ENCODE measurements around the gene GLIS2. TPM values are rescaled to one million over a fixed set of nuclear protein-coding genes. Genes with fewer than 3 reads are reported as not detected.

The GLIS2 gene
- total RNA-seq, result 1 to 10 TPM; 1.3 to 1.7 TPM

DNA sequence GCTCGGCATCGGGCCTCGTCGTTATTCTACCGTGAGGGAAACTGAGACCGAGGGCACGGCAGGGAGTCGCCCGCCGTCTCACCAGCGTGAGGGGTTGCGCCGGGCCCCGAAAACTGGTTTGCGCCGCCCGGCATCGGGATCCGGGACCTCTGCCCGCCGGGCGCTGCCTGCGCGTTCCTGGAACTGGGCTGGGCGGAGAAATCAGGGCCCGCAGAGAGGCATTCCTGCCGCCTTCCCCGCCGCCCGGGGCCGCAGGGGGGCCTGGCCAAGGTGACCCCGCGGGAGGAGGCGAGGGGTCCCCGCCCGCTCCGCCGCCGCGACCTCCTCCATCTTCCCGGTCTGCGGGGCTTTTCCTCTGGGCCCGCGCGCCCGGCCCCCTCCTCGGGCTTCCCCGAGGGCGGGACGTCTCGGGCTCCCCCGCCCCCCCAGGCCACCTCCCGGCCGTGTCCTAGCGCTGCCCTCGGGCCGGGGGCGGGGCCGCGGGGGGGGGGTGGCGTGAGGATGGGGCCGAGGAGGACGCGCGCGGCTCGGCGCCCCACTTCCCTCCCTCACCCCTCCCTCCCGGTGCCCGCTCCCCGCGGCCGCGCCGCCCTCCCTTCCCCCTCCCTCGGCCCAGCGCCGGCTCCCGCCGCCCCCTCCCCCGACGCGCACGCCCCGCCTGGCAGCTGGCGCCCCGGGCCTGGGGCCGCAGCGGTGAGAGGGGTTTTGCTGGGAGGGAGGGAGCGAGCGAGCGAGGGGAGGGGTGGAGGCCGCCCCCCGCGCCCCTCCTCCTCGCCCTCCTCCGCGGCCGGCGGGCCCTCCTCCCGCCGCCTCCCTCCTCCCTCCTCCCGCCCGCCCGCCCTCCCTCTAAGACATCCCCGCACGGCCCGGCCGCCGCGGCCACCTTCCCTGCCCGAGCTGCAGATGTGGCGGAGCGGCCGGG lies at the start of gene GLIS2:
Gene GLIS2 (plus strand): TSS at position 882 of the 922 bp plus-strand sequence. CDS start 16,214 bp downstream, outside the sequence.
- peaks cover 24% of the 10 kb centered on the region for H3K4me1 Mint-ChIP-seq (ENCODE audit: low read depth)
- H3K27me3 Mint-ChIP-seq (ENCODE audit: low read depth), result peaks cover 19% of the 10 kb centered on the region
- peak within 1 kb of the TSS; percentile 70 for H3K27ac Mint-ChIP-seq
- peak; percentile 26 to 42 for DNase-seq
- no peaks in the 10 kb centered on the region for H3K9me3 Mint-ChIP-seq
- ATAC-seq (replicated peaks in 1 of 2), result peak; percentile 43 to 67
- H3K4me3 Mint-ChIP-seq, result peak within 1 kb of the TSS; percentile 94 to 95
- H3K36me3 Mint-ChIP-seq (ENCODE audit: insufficient read depth in 2 of 2), result peaks cover 0 to 4% of the 10 kb centered on the region in 2 donors

DNA sequence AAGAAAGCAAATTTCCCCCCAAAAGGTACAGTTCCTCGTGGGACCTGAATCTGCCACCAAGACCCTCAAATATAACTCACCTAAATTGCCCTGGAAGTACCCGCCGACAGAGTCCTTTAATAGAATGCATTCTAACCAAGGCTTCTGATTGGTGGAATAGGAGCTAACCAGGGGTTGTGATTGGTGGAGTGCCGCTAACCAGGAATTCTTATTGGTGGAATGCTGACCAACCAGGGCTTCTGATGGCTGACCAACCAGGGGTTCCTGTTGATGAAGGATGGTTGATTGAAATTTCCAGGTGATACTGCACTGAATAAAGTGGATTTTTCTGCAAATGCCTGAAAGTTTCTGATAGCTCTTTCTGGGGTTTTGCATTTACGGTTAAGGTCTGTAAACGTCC lies 49.5 kb upstream of the GLIS2 start:
- DNase-seq (no peak), ATAC-seq (replicated peaks in 1 of 2) (no peak)
- Mint-ChIP-seq H3K9me3 (no peaks in the 10 kb centered on the region), H3K36me3 (ENCODE audit: insufficient read depth in 2 of 2) (peaks cover 2 to 7% of the 10 kb centered on the region in 2 donors), H3K27ac (peak overlapping the region; percentile 38), H3K27me3 (ENCODE audit: low read depth) (no peaks in the 10 kb centered on the region), H3K4me3 (no peak overlapping the region), H3K4me1 (ENCODE audit: low read depth) (peaks cover 34% of the 10 kb centered on the region)

DNA sequence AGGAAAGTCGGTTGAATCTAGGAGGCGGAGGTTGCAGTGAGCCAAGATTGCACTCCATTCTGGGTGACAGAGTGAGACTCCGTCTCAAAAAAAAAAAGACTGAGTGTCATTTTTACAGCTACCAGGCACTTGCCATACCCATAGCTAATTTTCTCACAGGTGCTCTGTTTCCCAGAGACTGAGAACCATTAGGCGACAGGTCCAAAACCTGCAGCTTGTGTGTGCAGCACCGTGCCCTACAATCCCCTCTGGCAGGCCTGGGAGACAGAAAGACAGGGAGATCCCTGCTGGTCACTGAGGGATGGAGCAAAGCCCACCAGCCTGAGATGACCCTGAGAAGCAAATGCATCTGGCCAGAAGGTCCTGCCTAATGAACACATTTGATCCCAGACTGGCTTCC lies 45.8 kb upstream of the GLIS2 start:
- H3K36me3 Mint-ChIP-seq (ENCODE audit: insufficient read depth in 2 of 2), result peaks cover 0 to 3% of the 10 kb centered on the region in 2 donors
- peaks cover 29% of the 10 kb centered on the region for H3K4me1 Mint-ChIP-seq (ENCODE audit: low read depth)
- H3K27me3 Mint-ChIP-seq (ENCODE audit: low read depth), result no peaks in the 10 kb centered on the region
- peak overlapping the region; percentile 89 to 93 for H3K4me3 Mint-ChIP-seq
- H3K27ac Mint-ChIP-seq, result no peak overlapping the region
- DNase-seq (no peak), ATAC-seq (replicated peaks in 1 of 2) (no peak)
- no peaks in the 10 kb centered on the region for H3K9me3 Mint-ChIP-seq

DNA sequence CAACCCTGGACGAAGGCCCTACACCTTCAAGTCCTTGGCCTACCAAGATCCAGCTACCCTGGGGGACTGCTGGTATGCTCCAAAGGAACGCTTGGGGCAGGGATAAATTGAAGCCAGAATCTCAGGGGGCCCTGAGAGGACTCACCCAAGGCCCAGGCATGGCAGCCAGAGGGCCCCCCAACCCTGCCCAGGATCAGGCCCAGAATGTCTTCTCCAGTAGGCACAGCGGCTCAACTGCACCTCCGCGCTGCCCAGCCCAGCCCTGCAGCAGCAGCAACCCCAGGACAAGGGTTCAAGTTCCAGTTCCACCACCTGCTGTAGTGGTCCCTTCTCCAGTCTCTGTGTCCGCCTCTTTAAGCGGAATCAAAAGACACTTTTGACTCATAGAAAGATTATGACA lies 45.3 kb upstream of the GLIS2 start:
- ATAC-seq (replicated peaks in 1 of 2) (no peak), DNase-seq (no peak)
- Mint-ChIP-seq H3K27ac (peak overlapping the region; percentile 65), H3K27me3 (ENCODE audit: low read depth) (no peaks in the 10 kb centered on the region), H3K9me3 (no peaks in the 10 kb centered on the region), H3K4me3 (peak overlapping the region; percentile 89 to 93), H3K36me3 (ENCODE audit: insufficient read depth in 2 of 2) (peaks cover 0 to 3% of the 10 kb centered on the region in 2 donors), H3K4me1 (ENCODE audit: low read depth) (peaks cover 29% of the 10 kb centered on the region)

DNA sequence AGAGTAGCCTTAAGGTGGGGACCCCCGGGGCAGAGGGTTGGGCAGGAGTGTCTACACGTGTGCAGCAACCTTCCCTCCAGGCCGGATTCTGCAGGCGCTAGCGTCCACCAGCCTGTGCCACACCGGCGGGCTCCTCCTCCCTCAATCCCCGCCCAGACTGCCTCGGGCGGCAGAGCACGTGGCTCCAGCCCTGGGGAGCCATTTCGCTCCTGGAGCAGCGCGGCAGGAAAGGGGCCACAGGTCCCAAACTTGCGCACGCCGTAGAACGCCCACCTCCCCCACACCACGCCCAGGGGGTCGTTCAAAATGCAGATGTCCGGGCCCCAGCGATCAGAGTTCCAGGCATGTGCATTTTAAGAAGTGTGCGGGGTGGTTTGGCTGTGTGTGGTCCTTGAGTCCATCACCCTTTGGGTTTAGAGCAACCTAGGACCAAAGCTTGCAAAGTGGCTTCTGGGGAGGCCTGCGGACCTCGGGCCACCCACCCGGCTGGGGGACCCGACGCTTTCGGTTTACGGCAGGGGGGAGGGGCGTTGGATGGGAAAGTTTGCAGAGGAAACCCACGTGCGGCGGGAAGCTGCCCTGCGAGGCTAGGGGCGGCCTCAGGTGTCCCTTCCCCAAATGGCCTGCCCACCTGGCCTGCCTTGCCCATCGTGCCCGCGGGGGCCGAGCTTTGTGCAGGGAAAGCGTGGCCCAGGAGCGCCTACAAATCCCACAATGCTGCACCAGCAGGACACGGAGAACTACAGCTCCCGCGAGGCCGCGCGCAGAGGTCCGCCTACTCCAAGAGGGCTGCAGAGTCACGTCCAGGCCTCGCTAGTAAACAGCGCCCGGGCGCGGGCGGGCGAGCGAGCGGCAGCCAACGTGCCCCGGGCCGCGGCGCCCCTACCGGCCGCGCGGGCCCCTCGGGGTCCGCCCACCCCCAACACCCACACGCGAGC lies 44.4 kb upstream of the GLIS2 start:
- Mint-ChIP-seq H3K9me3 (no peaks in the 10 kb centered on the region), H3K4me3 (peak overlapping the region; percentile 89 to 93), H3K36me3 (ENCODE audit: insufficient read depth in 2 of 2) (peaks cover 0 to 3% of the 10 kb centered on the region in 2 donors), H3K27me3 (ENCODE audit: low read depth) (no peaks in the 10 kb centered on the region), H3K4me1 (ENCODE audit: low read depth) (peaks cover 23% of the 10 kb centered on the region), H3K27ac (peak overlapping the region; percentile 81)
- ATAC-seq (replicated peaks in 1 of 2), result peak; percentile 84 to 85
- peak; percentile 90 to 94 for DNase-seq

DNA sequence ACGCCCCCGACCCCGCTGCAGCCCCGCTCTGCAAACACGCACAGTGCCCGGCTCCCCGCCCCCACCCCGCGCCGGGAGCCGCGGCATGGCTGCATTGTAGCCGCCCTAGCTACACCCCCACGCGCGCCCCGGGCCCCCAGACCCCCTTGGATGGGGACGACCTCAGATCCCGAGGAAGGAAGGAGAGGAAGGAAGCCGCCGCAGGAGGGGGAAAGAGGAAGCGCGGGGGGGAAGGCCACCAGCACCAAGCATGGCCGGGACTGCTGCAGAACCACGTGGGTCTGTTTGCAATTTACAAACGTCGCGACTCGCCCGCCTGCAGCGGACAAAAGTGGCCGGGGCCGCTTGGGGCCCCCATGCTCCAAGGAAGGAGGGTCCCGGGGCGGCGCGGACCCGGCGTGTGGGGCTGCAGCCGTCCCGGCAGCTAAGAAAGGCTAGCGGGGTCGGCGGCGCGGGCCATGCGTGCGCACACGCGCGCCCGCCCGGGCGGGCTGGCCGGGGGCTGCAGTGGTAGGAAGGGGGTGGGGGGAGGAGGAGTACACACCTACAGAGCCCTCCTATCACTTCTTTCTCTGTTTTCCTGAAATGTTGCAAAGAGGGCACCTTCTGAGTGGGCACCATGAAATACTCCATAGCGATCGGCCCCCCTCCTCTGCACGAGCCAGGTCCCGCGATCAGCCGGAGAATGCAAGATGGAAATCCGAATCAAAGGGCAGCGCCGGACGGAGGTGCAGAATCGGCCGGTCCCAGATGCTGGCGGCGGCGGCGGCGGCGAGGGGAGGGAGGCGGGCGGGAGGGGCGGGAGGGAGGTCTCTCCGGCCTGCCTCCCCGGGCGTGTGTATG lies 43.5 kb upstream of the GLIS2 start:
- Mint-ChIP-seq H3K4me1 (ENCODE audit: low read depth) (peaks cover 22% of the 10 kb centered on the region), H3K9me3 (no peaks in the 10 kb centered on the region), H3K36me3 (ENCODE audit: insufficient read depth in 2 of 2) (peaks cover 0 to 3% of the 10 kb centered on the region in 2 donors), H3K27ac (peak overlapping the region; percentile 85), H3K27me3 (ENCODE audit: low read depth) (no peaks in the 10 kb centered on the region), H3K4me3 (peak overlapping the region; percentile 92 to 93)
- peak; percentile 13 to 28 for ATAC-seq (replicated peaks in 1 of 2)
- DNase-seq, result peak in 1 of 2 donors; percentile 54

DNA sequence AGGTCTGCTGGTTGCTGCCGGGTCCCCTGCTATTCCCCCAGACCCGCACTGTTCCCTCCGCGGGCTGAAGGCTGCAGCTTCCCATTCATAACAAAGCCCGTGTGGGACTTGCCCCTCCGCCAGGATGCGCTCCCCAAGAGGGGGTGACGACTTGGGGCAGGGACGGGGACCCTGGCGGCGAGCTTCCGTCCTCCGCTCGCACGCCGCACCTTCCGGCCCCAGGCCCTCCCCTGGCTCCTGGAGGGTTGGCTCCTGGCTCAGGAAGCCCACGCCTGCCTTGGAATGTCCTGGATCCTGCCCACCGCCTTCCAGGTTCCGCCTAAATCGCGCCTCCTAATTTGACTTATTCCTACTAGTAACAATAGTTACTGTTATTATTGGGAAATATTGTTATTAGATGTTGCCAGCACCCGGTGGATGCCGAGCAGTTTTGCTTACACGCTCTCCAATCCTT lies 42.0 kb upstream of the GLIS2 start:
- H3K4me1 Mint-ChIP-seq (ENCODE audit: low read depth), result peaks cover 15% of the 10 kb centered on the region
- DNase-seq, result peak; percentile 64 to 73
- no peaks in the 10 kb centered on the region for H3K27me3 Mint-ChIP-seq (ENCODE audit: low read depth)
- peak overlapping the region; percentile 73 for H3K27ac Mint-ChIP-seq
- H3K4me3 Mint-ChIP-seq, result peak overlapping the region; percentile 92
- peak; percentile 14 to 22 for ATAC-seq (replicated peaks in 1 of 2)
- H3K9me3 Mint-ChIP-seq, result no peaks in the 10 kb centered on the region
- peaks cover 0 to 3% of the 10 kb centered on the region in 2 donors for H3K36me3 Mint-ChIP-seq (ENCODE audit: insufficient read depth in 2 of 2)

DNA sequence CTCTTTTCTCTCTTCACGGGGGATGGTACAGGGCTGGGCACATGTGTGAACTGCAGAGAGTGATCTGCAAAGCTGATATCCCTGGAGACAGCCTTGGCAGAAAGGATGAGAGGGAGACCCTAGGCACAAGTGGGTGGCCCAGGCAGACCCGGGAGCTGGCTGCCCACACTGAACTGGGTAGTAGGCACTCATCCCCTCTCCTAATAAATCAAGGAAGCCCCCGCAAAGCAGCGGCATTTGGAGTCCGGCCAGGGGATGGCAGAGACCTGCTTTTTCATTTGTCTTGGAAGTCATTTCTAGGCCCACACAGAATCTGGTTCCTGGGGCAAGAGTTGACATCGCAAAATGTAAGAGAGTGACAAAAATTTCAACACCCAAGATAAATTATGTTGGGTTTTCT lies 40.0 kb upstream of the GLIS2 start:
- ATAC-seq (replicated peaks in 1 of 2), result no peak
- no peak for DNase-seq
- Mint-ChIP-seq H3K9me3 (no peaks in the 10 kb centered on the region), H3K36me3 (ENCODE audit: insufficient read depth in 2 of 2) (peaks cover 0 to 4% of the 10 kb centered on the region in 2 donors), H3K4me3 (no peak overlapping the region), H3K27ac (no peak overlapping the region), H3K4me1 (ENCODE audit: low read depth) (peaks cover 3% of the 10 kb centered on the region), H3K27me3 (ENCODE audit: low read depth) (no peaks in the 10 kb centered on the region)

DNA sequence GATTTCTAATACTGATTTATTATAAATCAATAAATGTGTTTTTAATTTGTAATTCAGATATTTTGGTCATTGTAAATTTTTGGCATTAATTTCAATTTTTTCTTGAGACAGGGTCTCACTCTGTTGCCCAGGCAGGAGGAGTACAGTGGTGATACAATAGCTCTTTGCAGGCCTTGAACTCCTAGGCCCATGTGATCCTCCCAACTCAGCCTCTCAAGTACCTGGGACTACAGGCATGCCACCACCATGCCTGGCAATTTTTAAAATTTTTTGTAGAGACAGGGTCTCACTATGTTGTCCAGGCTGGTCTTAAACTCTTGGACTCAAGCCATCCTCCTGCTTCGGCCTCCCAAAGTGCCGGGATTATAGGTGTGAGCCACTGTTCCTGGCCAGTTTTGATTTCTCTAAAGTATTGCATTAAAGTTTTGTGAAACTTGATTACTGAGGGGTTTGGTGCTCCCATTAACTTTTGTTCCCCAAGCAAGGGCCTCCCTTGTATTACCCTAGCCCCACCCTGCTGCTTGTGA lies 37.8 kb upstream of the GLIS2 start:
- Mint-ChIP-seq H3K27me3 (ENCODE audit: low read depth) (no peaks in the 10 kb centered on the region), H3K27ac (no peak overlapping the region), H3K4me1 (ENCODE audit: low read depth) (no peaks in the 10 kb centered on the region), H3K4me3 (no peak overlapping the region), H3K9me3 (no peaks in the 10 kb centered on the region), H3K36me3 (ENCODE audit: insufficient read depth in 2 of 2) (peaks cover 0 to 1% of the 10 kb centered on the region in 2 donors)
- DNase-seq (no peak), ATAC-seq (replicated peaks in 1 of 2) (no peak)

DNA sequence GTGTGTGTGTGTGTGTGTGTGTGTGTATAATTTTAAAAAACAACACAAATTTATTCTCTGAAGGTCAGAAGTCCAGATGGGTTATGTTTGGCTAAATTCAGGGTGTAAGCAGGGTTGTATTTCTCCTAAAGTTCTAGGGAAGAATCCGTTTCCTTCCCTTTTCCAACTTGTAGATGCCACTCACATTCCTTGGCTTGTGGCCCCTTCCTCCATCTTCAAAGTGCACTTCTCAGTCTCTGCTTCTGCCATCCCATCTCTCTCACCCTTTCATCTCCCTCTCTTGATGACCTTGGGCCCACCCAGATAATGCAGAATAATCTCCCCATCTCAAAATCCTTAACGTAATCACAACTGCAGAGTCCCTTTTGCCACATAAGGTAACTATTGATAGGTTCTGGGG lies 35.2 kb upstream of the GLIS2 start:
- H3K36me3 Mint-ChIP-seq (ENCODE audit: insufficient read depth in 2 of 2), result peaks cover 0 to 1% of the 10 kb centered on the region in 2 donors
- no peak for ATAC-seq (replicated peaks in 1 of 2)
- peaks cover 15% of the 10 kb centered on the region for H3K27me3 Mint-ChIP-seq (ENCODE audit: low read depth)
- H3K4me3 Mint-ChIP-seq, result no peak overlapping the region
- no peaks in the 10 kb centered on the region for H3K9me3 Mint-ChIP-seq
- no peaks in the 10 kb centered on the region for H3K4me1 Mint-ChIP-seq (ENCODE audit: low read depth)
- no peak for DNase-seq
- H3K27ac Mint-ChIP-seq, result no peak overlapping the region

DNA sequence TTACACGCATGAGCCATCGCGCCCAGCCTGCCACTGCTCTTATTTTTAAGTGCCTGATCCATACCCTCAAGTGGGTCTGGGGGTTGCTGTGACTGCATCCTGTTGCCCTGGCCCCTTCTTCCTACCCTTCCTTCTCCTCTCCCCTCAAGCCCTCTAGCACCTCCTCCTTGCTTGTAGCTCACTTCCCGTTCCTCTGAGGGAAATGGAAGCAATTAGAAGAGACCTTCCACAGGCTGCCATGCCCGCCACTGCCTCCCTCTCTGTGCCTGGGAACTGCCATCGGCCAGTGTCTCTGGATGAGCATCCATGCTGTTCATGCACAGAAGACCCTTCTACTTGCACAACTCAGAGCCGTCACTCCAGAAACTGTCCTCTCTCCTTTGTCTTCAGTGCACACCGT lies 32.4 kb upstream of the GLIS2 start:
- DNase-seq (no peak), ATAC-seq (replicated peaks in 1 of 2) (no peak)
- peaks cover 8% of the 10 kb centered on the region for H3K4me1 Mint-ChIP-seq (ENCODE audit: low read depth)
- peaks cover 15% of the 10 kb centered on the region for H3K27me3 Mint-ChIP-seq (ENCODE audit: low read depth)
- H3K4me3 Mint-ChIP-seq, result no peak overlapping the region
- no peak overlapping the region for H3K27ac Mint-ChIP-seq
- no peaks in the 10 kb centered on the region for H3K9me3 Mint-ChIP-seq
- peaks cover 0 to 1% of the 10 kb centered on the region in 2 donors for H3K36me3 Mint-ChIP-seq (ENCODE audit: insufficient read depth in 2 of 2)

DNA sequence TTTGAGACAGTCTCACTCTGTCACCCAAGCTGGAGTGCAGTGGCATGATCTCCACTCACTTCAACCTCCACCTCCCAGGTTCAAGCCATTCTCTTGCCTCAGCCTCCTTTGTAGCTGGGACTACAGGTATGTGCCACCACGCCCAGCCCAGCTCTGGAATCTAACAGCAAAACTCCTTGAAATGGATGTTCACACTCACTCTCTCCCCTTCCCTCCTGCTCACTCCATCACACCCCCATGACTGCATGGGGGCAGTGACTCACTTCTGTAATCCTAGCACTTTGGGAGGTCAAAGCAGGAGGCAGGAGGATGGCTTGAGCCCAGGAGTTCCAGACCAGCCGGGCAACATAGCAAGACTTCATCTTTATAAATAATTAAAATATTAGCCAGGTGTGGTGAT lies 31.9 kb upstream of the GLIS2 start:
- H3K4me3 Mint-ChIP-seq, result no peak overlapping the region
- DNase-seq, result no peak
- H3K9me3 Mint-ChIP-seq, result no peaks in the 10 kb centered on the region
- H3K36me3 Mint-ChIP-seq (ENCODE audit: insufficient read depth in 2 of 2), result peaks cover 0 to 1% of the 10 kb centered on the region in 2 donors
- peaks cover 15% of the 10 kb centered on the region for H3K27me3 Mint-ChIP-seq (ENCODE audit: low read depth)
- peaks cover 12% of the 10 kb centered on the region for H3K4me1 Mint-ChIP-seq (ENCODE audit: low read depth)
- no peak for ATAC-seq (replicated peaks in 1 of 2)
- no peak overlapping the region for H3K27ac Mint-ChIP-seq

Data from activated T-cell treated with anti-CD3 and anti-CD28 coated beads, Interleukin-2, amount 50 U/mL, for 72 hours (primary cell).